Upper lobe of left lung (tissue), 6 donors: Measurements from ENCODE around the gene KATNB1. TPM values are rescaled to one million over a fixed set of nuclear protein-coding genes. Genes with fewer than 3 reads are reported as not detected.
A peak's percentile ranks its signal among the peaks of the same experiment; 100 is the strongest.

Source experiments
- ATAC-seq, 2 donors: fragments of 200-7000 bp; cut with Tn5 transposase; one replicate each; pipeline ENCODE4 v1.9.1; 2022; ENCODE audit warnings: mild to moderate bottlenecking in 2 of 2, moderate library complexity in 2 of 2; ENCODE audit not compliant: low FRiP score in 2 of 2
- DNase-seq, 2 donors: peaks; one replicate each; pipeline ENCODE4 v3.0.0-alpha.2; 2019 to 2020
- H3K27ac ChIP-seq, 4 donors: fragments of 200-600 bp; sonication (generic); one replicate each; pipeline ENCODE4 v1.5.1; 2016 to 2019
- H3K27me3 ChIP-seq, 4 donors: fragments of 200-600 bp; sonication (generic); one replicate each; pipeline ENCODE4 v1.5.1; 2017 to 2019
- H3K36me3 ChIP-seq, 4 donors: fragments of 200-600 bp; sonication (generic); one replicate each; pipeline ENCODE4 v1.5.1; 2016 to 2019
- H3K4me1 ChIP-seq, 4 donors: fragments of 200-600 bp; sonication (generic); one replicate each; pipeline ENCODE4 v1.5.1; 2018 to 2019
- H3K4me3 ChIP-seq, 4 donors: fragments of 200-600 bp; sonication (generic); one replicate each; pipeline ENCODE4 v1.5.1; 2017 to 2019; ENCODE audit warnings: mild to moderate bottlenecking in 2 of 4, moderate library complexity in 1 of 4
- H3K9me3 ChIP-seq, 4 donors: fragments of 200-600 bp; sonication (generic); one replicate each; pipeline ENCODE4 v1.5.1; 2018 to 2019
- CTCF ChIP-seq, 6 experiments: fragments of 450-650 bp in 4 of 6; fragments of 200-600 bp in 2 of 6; sonication (generic) in 2 of 6; IDR thresholded peaks; one replicate each; pipeline ENCODE4 v1.5.1; 2016 to 2019; ENCODE audit warnings: antibody characterized with exemption in 6 of 6
- EP300 ChIP-seq, 4 donors: sonication (generic); formaldehyde crosslinking; IDR thresholded peaks; one replicate each; pipeline ENCODE4 v1.5.1; 2017; ENCODE audit warnings: antibody characterized with exemption in 4 of 4, control low read depth in 2 of 4
- POLR2A ChIP-seq, 4 donors: fragments of 450-650 bp; IDR thresholded peaks; one replicate each; pipeline ENCODE4 v1.5.1; 2016 to 2017; ENCODE audit warnings: antibody characterized with exemption in 4 of 4, mild to moderate bottlenecking in 2 of 4
- POLR2AphosphoS5 ChIP-seq, 2 donors: sonication (generic); formaldehyde crosslinking; IDR thresholded peaks; one replicate each; pipeline ENCODE4 v1.5.1; 2017; ENCODE audit warnings: antibody characterized with exemption in 2 of 2
- WGBS, 2 donors: methylation state at CpG; one replicate each; pipeline ENCODE4 v1.1.5; 2017 to 2018; 5-methylcytosine and 5-hydroxymethylcytosine counted together
- total RNA-seq, 6 donors: library from RNA; depleted of rRNA in 4 of 6; stranded (reverse); fragments of >200 nt in 4 of 6; gene quantifications; one replicate each; pipeline versions ENCODE4 v1.1.0 to v1.2.1, GENCODE V29; 2016 to 2021
- donor health status: DM: no; HTN: no; CAD: no; lungs with moderate emphysema.
- donor health status: DM: no; HTN: yes; CAD: no; lungs with severe emphysema.

Gene KATNB1
- total RNA-seq, 6 donors from 2014 or later = 19.6 to 26.6 (median 21.5) TPM

GRCh38 chr16:57734925-57735754 is 430 bp upstream of the KATNB1 start:
- DNase-seq = peak; percentile 97 to 99
- H3K27ac ChIP-seq = peak overlapping the region; percentile 83 to 91 (median 89)
- 0 to 1% methylated on average over 17 to 41 of the region's 45 CpGs for WGBS, 2 donors

GRCh38 chr16:57736419-57737351 is 1.1 kb downstream of the KATNB1 start:
- DNase-seq = peak in 1 of 2 donors; percentile 61
- H3K4me1 ChIP-seq = peaks cover 13 to 25% (median 20%) of the 10 kb centered on the region in 4 donors
- 11 to 20% methylated on average over 17 to 22 of the region's 23 CpGs for WGBS, 2 donors

More at GRCh38 chr16:57734925-57735754, 430 bp upstream of the KATNB1 start:
- Histone ChIP-seq H3K4me3 (peak overlapping the region; percentile 72 to 97 (median 88)), H3K36me3 (no peaks in the 10 kb centered on the region), H3K27me3 (no peaks in the 10 kb centered on the region), H3K4me1 (peaks cover 13 to 25% (median 20%) of the 10 kb centered on the region in 4 donors), H3K9me3 (no peaks in the 10 kb centered on the region)
- peak in 1 of 4 donors; percentile 75 for TF ChIP-seq POLR2A (IDR thresholded peaks at IDR 0.05)
- TF ChIP-seq EP300 (IDR thresholded peaks at IDR 0.05) = no peak
- peak; percentile 5 to 56 for TF ChIP-seq POLR2AphosphoS5 (IDR thresholded peaks at IDR 0.05)
- no peak for TF ChIP-seq CTCF (IDR thresholded peaks at IDR 0.05)
- ATAC-seq = peak; percentile 96 to 98

GRCh38 chr16:57738844-57739243 is 3.3 kb downstream of the KATNB1 start:
- no peak for ATAC-seq
- Histone ChIP-seq H3K4me1 (peaks cover 13 to 25% (median 20%) of the 10 kb centered on the region in 4 donors), H3K4me3 (no peak overlapping the region), H3K27ac (no peak overlapping the region), H3K27me3 (no peaks in the 10 kb centered on the region), H3K36me3 (peaks cover 0 to 19% (median 3%) of the 10 kb centered on the region in 4 donors), H3K9me3 (no peaks in the 10 kb centered on the region)
- 96 to 100% methylated on average over 2 to 7 of the region's 7 CpGs for WGBS, 2 donors
- TF ChIP-seq POLR2AphosphoS5 (IDR thresholded peaks at IDR 0.05) (no peak), CTCF (IDR thresholded peaks at IDR 0.05) (no peak), EP300 (IDR thresholded peaks at IDR 0.05) (no peak), POLR2A (IDR thresholded peaks at IDR 0.05) (no peak)
- no peak for DNase-seq

More at GRCh38 chr16:57736419-57737351, 1.1 kb downstream of the KATNB1 start:
- no peaks in the 10 kb centered on the region for H3K27me3 ChIP-seq
- peak overlapping the region; percentile 68 to 87 (median 79) for H3K27ac ChIP-seq
- no peaks in the 10 kb centered on the region for H3K9me3 ChIP-seq
- TF ChIP-seq EP300 (IDR thresholded peaks at IDR 0.05) (no peak), POLR2AphosphoS5 (IDR thresholded peaks at IDR 0.05) (peak in 1 of 2 donors; percentile 3), CTCF (IDR thresholded peaks at IDR 0.05) (peak in 1 of 6 experiments; percentile 14), POLR2A (IDR thresholded peaks at IDR 0.05) (peak in 1 of 4 donors; percentile 14)
- H3K36me3 ChIP-seq = peaks cover 0 to 3% (median under 1%) of the 10 kb centered on the region in 4 donors
- peak in 1 of 2 donors; percentile 47 for ATAC-seq
- H3K4me3 ChIP-seq = peak overlapping the region; percentile 69 to 97 (median 84)

GRCh38 chr16:57739756-57740422 is 4.3 kb downstream of the KATNB1 start:
- WGBS, 2 donors = 80 to 91% methylated on average over 3 to 18 of the region's 18 CpGs
- H3K4me1 ChIP-seq = peaks cover 13 to 18% (median 14%) of the 10 kb centered on the region in 4 donors
- ATAC-seq (no peak), DNase-seq (peak in 1 of 2 donors; percentile 74)
- H3K27ac ChIP-seq = no peak overlapping the region
- peaks cover 0 to 26% (median 6%) of the 10 kb centered on the region in 4 donors for H3K36me3 ChIP-seq
- H3K27me3 ChIP-seq = no peaks in the 10 kb centered on the region
- no peak for TF ChIP-seq POLR2AphosphoS5 (IDR thresholded peaks at IDR 0.05)
- no peak for TF ChIP-seq POLR2A (IDR thresholded peaks at IDR 0.05)
- TF ChIP-seq EP300 (IDR thresholded peaks at IDR 0.05) = no peak
- no peak for TF ChIP-seq CTCF (IDR thresholded peaks at IDR 0.05)
- H3K9me3 ChIP-seq = no peaks in the 10 kb centered on the region
- H3K4me3 ChIP-seq = no peak overlapping the region
